GM12864 (cell line): ENCODE results near the gene TCP11.
A peak's percentile ranks its signal among the peaks of the same experiment; 100 is the strongest.

ENCODE experiments used
- DNase-seq: peaks from one replicate; pipeline ENCODE4 v3.0.0-alpha.2; 2011; ENCODE audit warnings: low read depth
- H3K4me3 ChIP-seq: 2 replicates; pipeline ENCODE4 v1.5.1; 2011; ENCODE audit warnings: mild to moderate bottlenecking, low read depth, low read length, control low read depth
- TF ChIP-seq, protein P1 (sequence below): IDR thresholded peaks from 2 replicates; pipeline ENCODE4 v1.5.1; 2011; ENCODE audit warnings: low read depth, mild to moderate bottlenecking, moderate library complexity, low read length, control low read depth, inconsistent platforms; ENCODE audit errors: missing control alignments

Gene TCP11

GRCh38 chr6:35178932-35179832 lies 38.0 kb upstream of the TCP11 start:
- DNase-seq: no peak
- H3K4me3 ChIP-seq: no peak overlapping the region
- TF ChIP-seq, protein P1, sequence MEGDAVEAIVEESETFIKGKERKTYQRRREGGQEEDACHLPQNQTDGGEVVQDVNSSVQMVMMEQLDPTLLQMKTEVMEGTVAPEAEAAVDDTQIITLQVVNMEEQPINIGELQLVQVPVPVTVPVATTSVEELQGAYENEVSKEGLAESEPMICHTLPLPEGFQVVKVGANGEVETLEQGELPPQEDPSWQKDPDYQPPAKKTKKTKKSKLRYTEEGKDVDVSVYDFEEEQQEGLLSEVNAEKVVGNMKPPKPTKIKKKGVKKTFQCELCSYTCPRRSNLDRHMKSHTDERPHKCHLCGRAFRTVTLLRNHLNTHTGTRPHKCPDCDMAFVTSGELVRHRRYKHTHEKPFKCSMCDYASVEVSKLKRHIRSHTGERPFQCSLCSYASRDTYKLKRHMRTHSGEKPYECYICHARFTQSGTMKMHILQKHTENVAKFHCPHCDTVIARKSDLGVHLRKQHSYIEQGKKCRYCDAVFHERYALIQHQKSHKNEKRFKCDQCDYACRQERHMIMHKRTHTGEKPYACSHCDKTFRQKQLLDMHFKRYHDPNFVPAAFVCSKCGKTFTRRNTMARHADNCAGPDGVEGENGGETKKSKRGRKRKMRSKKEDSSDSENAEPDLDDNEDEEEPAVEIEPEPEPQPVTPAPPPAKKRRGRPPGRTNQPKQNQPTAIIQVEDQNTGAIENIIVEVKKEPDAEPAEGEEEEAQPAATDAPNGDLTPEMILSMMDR: peak; percentile 26

DNA sequence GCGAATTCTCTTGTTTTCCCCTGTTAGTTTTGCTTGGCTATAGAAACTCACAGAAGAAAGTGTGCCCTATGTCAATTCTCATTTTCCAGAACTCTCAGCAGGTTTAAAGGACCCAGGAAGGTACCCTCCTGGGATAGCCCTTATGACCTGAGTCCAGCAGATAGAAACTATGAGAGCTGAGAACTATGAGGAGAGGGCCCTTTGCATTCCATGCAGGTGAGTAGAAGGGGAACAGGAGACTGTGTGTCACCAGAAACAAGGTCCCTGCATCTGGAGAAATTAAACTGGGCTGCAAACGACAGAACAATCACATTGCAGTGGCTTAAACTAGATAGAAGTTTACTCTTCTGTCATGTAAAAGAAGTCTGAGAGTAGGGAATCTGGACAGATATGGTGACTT lies 36.9 kb upstream of the TCP11 start:
- H3K4me3 ChIP-seq: no peak overlapping the region
- TF ChIP-seq, protein P1: no peak
- DNase-seq: no peak

DNA sequence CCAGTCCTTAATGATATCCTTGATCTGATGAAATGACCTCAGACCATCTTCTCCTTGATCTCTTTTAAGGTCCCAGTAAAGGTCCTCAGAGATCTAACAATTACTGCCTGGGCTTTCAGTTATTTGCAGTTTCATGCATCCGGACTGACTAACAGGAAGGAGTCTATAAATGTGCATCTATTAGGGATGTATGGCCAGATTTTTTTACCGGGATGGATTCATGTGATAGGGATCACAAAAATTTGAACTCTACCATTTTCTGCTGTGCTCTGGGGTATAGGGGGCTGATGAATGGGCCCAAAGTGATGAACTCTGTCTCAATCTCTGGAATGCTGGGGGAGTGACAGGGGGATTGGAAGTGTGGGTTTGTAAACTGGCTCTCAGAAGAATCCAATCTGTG lies 36.5 kb upstream of the TCP11 start:
- no peak for DNase-seq
- H3K4me3 ChIP-seq: no peak overlapping the region
- TF ChIP-seq, protein P1: no peak

DNA sequence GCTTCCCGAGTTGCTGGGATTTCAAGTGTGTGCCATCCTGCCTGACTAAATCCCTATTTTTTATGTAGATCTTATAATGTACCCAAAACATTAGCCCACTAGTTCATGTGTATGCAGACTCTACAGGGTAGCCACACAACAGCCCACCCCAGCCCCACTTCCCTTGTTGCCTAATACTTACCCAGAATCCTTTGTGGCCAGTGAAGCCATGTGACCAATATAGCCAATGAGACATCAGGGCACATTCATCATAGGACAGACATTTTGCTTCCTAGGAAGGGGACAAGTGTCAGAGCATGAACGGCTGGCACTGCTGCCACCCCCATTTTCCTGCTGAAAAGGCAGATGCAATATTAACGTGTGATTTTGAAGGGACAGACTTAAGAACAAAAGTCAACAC lies 36.0 kb upstream of the TCP11 start:
- DNase-seq: no peak
- H3K4me3 ChIP-seq: no peak overlapping the region
- TF ChIP-seq, protein P1: no peak

GRCh38 chr6:35176301-35177024 lies 35.3 kb upstream of the TCP11 start:
- H3K4me3 ChIP-seq: no peak overlapping the region
- no peak for DNase-seq
- TF ChIP-seq, protein P1: no peak

GRCh38 chr6:35174501-35174900 lies 33.4 kb upstream of the TCP11 start:
- no peak overlapping the region for H3K4me3 ChIP-seq
- TF ChIP-seq, protein P1: no peak
- no peak for DNase-seq

DNA sequence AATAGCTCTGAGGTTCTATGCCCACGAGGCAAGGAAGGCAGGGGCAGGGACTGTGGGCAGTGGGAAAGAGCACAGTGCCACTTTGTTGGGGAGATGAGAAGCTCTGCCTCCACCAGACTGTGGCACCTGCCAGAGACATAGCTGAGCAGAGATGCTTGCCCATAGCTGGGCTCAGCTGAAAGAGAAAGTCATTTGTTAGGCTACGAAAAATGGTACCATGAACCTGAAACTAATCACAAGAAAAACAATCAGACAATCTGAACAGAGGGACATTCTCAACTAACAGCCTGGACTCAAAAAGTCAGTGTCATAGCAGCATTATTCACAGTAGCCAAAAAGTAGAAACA lies 32.9 kb upstream of the TCP11 start:
- DNase-seq: no peak
- H3K4me3 ChIP-seq: no peak overlapping the region
- TF ChIP-seq, protein P1: no peak
